ENCODE measurements around the gene PCDHGB7. TPM values are rescaled to one million over a fixed set of nuclear protein-coding genes. Genes with fewer than 3 reads are reported as not detected.
"Not testable (repeated sequence)": the region's sequence is repeated elsewhere in the genome, so short reads cannot be mapped to it uniquely, and the experiment has no call there.

The PCDHGB7 gene
- total RNA-seq: 10 to 100 TPM in 3 of 4 donors, 1 to 10 TPM in 1; 9.7 to 10.6 (median 10.5) TPM
- polyA plus RNA-seq: 3.5 TPM
- long read RNA-seq, donor 1, partial matches to known transcripts: 1 of 2 reads
- long read RNA-seq, donor 1, other reads (novel, unspliced or antisense): 0 of 2 reads
- long read RNA-seq, donor 2, full-length matches to known transcripts: 1 of 1 reads
- long read RNA-seq, donor 2, partial matches to known transcripts: 0 of 1 reads
- long read RNA-seq, donor 2, other reads (novel, unspliced or antisense): 0 of 1 reads
- long read RNA-seq, donor 3, full-length matches to known transcripts: 2 of 2 reads
- long read RNA-seq, donor 3, partial matches to known transcripts: 0 of 2 reads
- long read RNA-seq, donor 3, other reads (novel, unspliced or antisense): 0 of 2 reads
- long read RNA-seq, donor 4, full-length matches to known transcripts: 2 of 2 reads
- long read RNA-seq, donor 4, partial matches to known transcripts: 0 of 2 reads
- long read RNA-seq, donor 4, other reads (novel, unspliced or antisense): 0 of 2 reads

- H3K4me1 ChIP-seq (ENCODE audit: control insufficient read depth, insufficient read depth, low read length); H3K27me3 ChIP-seq (ENCODE audit: control insufficient read depth, insufficient read depth); H3K27ac ChIP-seq (ENCODE audit: low read length): not testable (repeated sequence)
- ATAC-seq: peak; percentile 93 to 96
- peaks cover 15% of the 10 kb centered on the region for H3K9me3 ChIP-seq (ENCODE audit: control insufficient read depth, low read length)
- DNase-seq: peak; percentile 71 to 92 (median 90)
- intact Hi-C loops (cut with DNase I): loop anchor here in 2 of 4 donors (5.0 to 10.0 kb wide), 2 partner anchors 107 to 140 kb away; no protein-coding TSS in a partner anchor
- peak within 1 kb of the TSS; percentile 61 for H3K4me3 ChIP-seq (ENCODE audit: low read length)
- 6% methylated on average over 47 of the region's 47 CpGs for WGBS
Measured at GRCh38 chr5:141417494-141418172, at the start of gene PCDHGB7. PCDHGB7 (plus strand) TSS chr5:141417677; CDS start chr5:141417860, 183 bp downstream.

- DNase-seq: peak in 2 of 3 donors; percentile 68 to 75
- intact Hi-C loops (cut with DNase I): loop anchor here in 1 of 4 donors (10.0 kb wide), 1 partner anchor 55 kb away; the partner anchor contains the start of gene PCDHGA11
- Histone ChIP-seq H3K4me1 (ENCODE audit: control insufficient read depth, insufficient read depth, low read length) (no peaks in the 10 kb centered on the region), H3K27me3 (ENCODE audit: control insufficient read depth, insufficient read depth) (no peaks in the 10 kb centered on the region), H3K9me3 (ENCODE audit: control insufficient read depth, low read length) (peaks cover 23% of the 10 kb centered on the region), H3K4me3 (ENCODE audit: low read length) (peak within 1 kb of the TSS; percentile 39), H3K27ac (ENCODE audit: low read length) (no peak within 1 kb of the TSS)
- WGBS: 19% methylated on average over 32 of the region's 32 CpGs
- ATAC-seq: peak; percentile 81 to 87
Measured at GRCh38 chr5:141369994-141370848, 47.3 kb upstream of the PCDHGB7 start, which contains the start of gene PCDHGB3. PCDHGB3 (plus strand) TSS chr5:141370242; CDS start chr5:141370395, 153 bp downstream.

GRCh38 chr5:141371572-141372475, 45.7 kb upstream of the PCDHGB7 start:
- Histone ChIP-seq H3K4me1 (ENCODE audit: control insufficient read depth, insufficient read depth, low read length) (no peaks in the 10 kb centered on the region), H3K27me3 (ENCODE audit: control insufficient read depth, insufficient read depth) (no peaks in the 10 kb centered on the region), H3K27ac (ENCODE audit: low read length) (no peak overlapping the region), H3K4me3 (ENCODE audit: low read length) (no peak overlapping the region), H3K9me3 (ENCODE audit: control insufficient read depth, low read length) (peaks cover 12% of the 10 kb centered on the region)
- no peak for DNase-seq
- intact Hi-C loops (cut with DNase I): loop anchor here in 1 of 4 donors (10.0 kb wide), 1 partner anchor 53 kb away; the partner anchor contains the start of gene PCDHGA11
- ATAC-seq: no peak
- 31% methylated on average over 69 of the region's 69 CpGs for WGBS

GRCh38 chr5:141373673-141374317, 43.7 kb upstream of the PCDHGB7 start, which contains the start of gene PCDHGA6:
PCDHGA6 (plus strand) TSS chr5:141373891; CDS start chr5:141374084, 193 bp downstream.
- Histone ChIP-seq H3K27me3 (ENCODE audit: control insufficient read depth, insufficient read depth) (no peaks in the 10 kb centered on the region), H3K9me3 (ENCODE audit: control insufficient read depth, low read length) (peaks cover 12% of the 10 kb centered on the region), H3K4me1 (ENCODE audit: control insufficient read depth, insufficient read depth, low read length) (no peaks in the 10 kb centered on the region), H3K4me3 (ENCODE audit: low read length) (peak within 1 kb of the TSS; percentile 1), H3K27ac (ENCODE audit: low read length) (no peak within 1 kb of the TSS)
- ATAC-seq: no peak
- intact Hi-C loops (cut with DNase I): loop anchor here in 1 of 4 donors (10.0 kb wide), 1 partner anchor 51 kb away; the partner anchor contains the start of gene PCDHGA11
- no peak for DNase-seq
- WGBS: 15% methylated on average over 27 of the region's 27 CpGs

- Histone ChIP-seq H3K4me3 (ENCODE audit: low read length) (no peak overlapping the region), H3K27ac (ENCODE audit: low read length) (no peak overlapping the region), H3K9me3 (ENCODE audit: control insufficient read depth, low read length) (peaks cover 12% of the 10 kb centered on the region), H3K27me3 (ENCODE audit: control insufficient read depth, insufficient read depth) (no peaks in the 10 kb centered on the region), H3K4me1 (ENCODE audit: control insufficient read depth, insufficient read depth, low read length) (no peaks in the 10 kb centered on the region)
- intact Hi-C loops (cut with DNase I): loop anchor here in 1 of 4 donors (10.0 kb wide), 1 partner anchor 50 kb away; the partner anchor contains the start of gene PCDHGA11
- ATAC-seq (peak in 1 of 2 donors; percentile 35), DNase-seq (no peak)
- 51% methylated on average over 14 of the region's 14 CpGs for WGBS
Measured at GRCh38 chr5:141374627-141375026, 42.9 kb upstream of the PCDHGB7 start.

- not testable (repeated sequence) for H3K27ac ChIP-seq (ENCODE audit: low read length); DNase-seq; H3K27me3 ChIP-seq (ENCODE audit: control insufficient read depth, insufficient read depth); H3K4me1 ChIP-seq (ENCODE audit: control insufficient read depth, insufficient read depth, low read length); ATAC-seq; H3K4me3 ChIP-seq (ENCODE audit: low read length)
- WGBS: 47% methylated on average over 43 of the region's 48 CpGs
- intact Hi-C loops (cut with DNase I): loop anchor here in 1 of 4 donors (10.0 kb wide), 1 partner anchor 49 kb away; the partner anchor contains the start of gene PCDHGA11
- H3K9me3 ChIP-seq (ENCODE audit: control insufficient read depth, low read length): peaks cover 11% of the 10 kb centered on the region
Measured at GRCh38 chr5:141375444-141376155, 41.9 kb upstream of the PCDHGB7 start.

GRCh38 chr5:141382469-141383294, 34.8 kb upstream of the PCDHGB7 start, which contains the start of gene PCDHGA7:
PCDHGA7 (plus strand) TSS chr5:141382742; CDS start chr5:141382900, 158 bp downstream.
- peak in 1 of 2 donors; percentile 32 for ATAC-seq
- 13% methylated on average over 37 of the region's 37 CpGs for WGBS

GRCh38 chr5:141383345-141383744, 34.1 kb upstream of the PCDHGB7 start:
- intact Hi-C loops (cut with DNase I): no loop called here
- Histone ChIP-seq H3K9me3 (ENCODE audit: control insufficient read depth, low read length) (peaks cover 4% of the 10 kb centered on the region), H3K4me3 (ENCODE audit: low read length) (peak overlapping the region; percentile 58), H3K27ac (ENCODE audit: low read length) (no peak overlapping the region), H3K4me1 (ENCODE audit: control insufficient read depth, insufficient read depth, low read length) (no peaks in the 10 kb centered on the region), H3K27me3 (ENCODE audit: control insufficient read depth, insufficient read depth) (no peaks in the 10 kb centered on the region)
- DNase-seq (no peak), ATAC-seq (no peak)
- WGBS: 33% methylated on average over 21 of the region's 21 CpGs

More at GRCh38 chr5:141382469-141383294, 34.8 kb upstream of the PCDHGB7 start, which contains the start of gene PCDHGA7:
- Histone ChIP-seq H3K4me1 (ENCODE audit: control insufficient read depth, insufficient read depth, low read length) (no peaks in the 10 kb centered on the region), H3K4me3 (ENCODE audit: low read length) (peak within 1 kb of the TSS; percentile 58), H3K27me3 (ENCODE audit: control insufficient read depth, insufficient read depth) (no peaks in the 10 kb centered on the region), H3K27ac (ENCODE audit: low read length) (no peak within 1 kb of the TSS), H3K9me3 (ENCODE audit: control insufficient read depth, low read length) (peaks cover 4% of the 10 kb centered on the region)
- intact Hi-C loops (cut with DNase I): no loop called here
- DNase-seq: no peak
